Thoracic aorta (tissue), 2 donors: ENCODE measurements around the gene SLC4A7. TPM values are rescaled to one million over a fixed set of nuclear protein-coding genes. Genes with fewer than 3 reads are reported as not detected.

Experiments
- ATAC-seq: fragments of 150-250 bp; one replicate; pipeline ENCODE4 v1.8.0; 2017; ENCODE audit warnings: low read depth; ENCODE audit not compliant: insufficient number of reproducible peaks, low FRiP score
- DNase-seq: peaks from one replicate; pipeline ENCODE4 v3.0.0-alpha.2; 2020; ENCODE audit warnings: low spot score
- H3K27ac ChIP-seq, 2 donors: fragments of 200-600 bp; sonication (generic); 1 replicate in 1 of 2; 2 replicates in 1 of 2; pipeline ENCODE4 v1.5.1; 2016; ENCODE audit warnings: mild to moderate bottlenecking in 2 of 2, moderate library complexity in 2 of 2
- H3K27me3 ChIP-seq: fragments of 200-600 bp; sonication (generic); replicated peaks from 2 replicates; pipeline ENCODE4 v1.6.0; 2016; ENCODE audit warnings: mild to moderate bottlenecking; ENCODE audit not compliant: insufficient read depth
- H3K36me3 ChIP-seq: fragments of 200-600 bp; sonication (generic); one replicate; pipeline ENCODE4 v1.5.1; 2016
- H3K4me1 ChIP-seq, 2 donors: fragments of 200-600 bp; sonication (generic); 1 replicate in 1 of 2; 2 replicates in 1 of 2; pipeline versions ENCODE4 v1.5.1 to v1.6.0; 2016; ENCODE audit warnings: low read depth in 2 of 2, mild to moderate bottlenecking in 1 of 2; ENCODE audit not compliant: control insufficient read depth in 1 of 2
- H3K4me3 ChIP-seq: fragments of 200-600 bp; sonication (generic); 2 replicates; pipeline ENCODE4 v1.5.1; 2016; ENCODE audit warnings: mild to moderate bottlenecking
- H3K9me3 ChIP-seq: fragments of 200-600 bp; sonication (generic); 2 replicates; pipeline ENCODE4 v1.5.1; 2016
- CTCF ChIP-seq: fragments of 200-600 bp; sonication (generic); IDR thresholded peaks from one replicate; pipeline ENCODE4 v1.5.1; 2019; ENCODE audit warnings: antibody characterized with exemption
- total RNA-seq, 2 donors: library from RNA; depleted of rRNA; stranded (reverse); fragments of >200 nt; gene quantifications; one replicate each; pipeline versions ENCODE4 v1.1.0 to v1.2.3, GENCODE V29; 2016

SLC4A7 gene
- total RNA-seq, 2 donors from 2014 or later = 50.0 to 176 TPM

GRCh38 chr3:27358372-27358771 lies 125.8 kb downstream of the SLC4A7 start:
- no peaks in the 10 kb centered on the region for H3K4me1 ChIP-seq
- DNase-seq (no peak), ATAC-seq (no peak)
- no peaks in the 10 kb centered on the region for H3K36me3 ChIP-seq
- H3K4me3 ChIP-seq = no peak overlapping the region
- no peak for TF ChIP-seq CTCF
- H3K27ac ChIP-seq = no peak overlapping the region
- H3K27me3 ChIP-seq = no peaks in the 10 kb centered on the region
- H3K9me3 ChIP-seq = no peaks in the 10 kb centered on the region

GRCh38 chr3:27357665-27358258 lies 126.4 kb downstream of the SLC4A7 start:
- ATAC-seq = no peak
- no peaks in the 10 kb centered on the region for H3K27me3 ChIP-seq
- H3K36me3 ChIP-seq = no peaks in the 10 kb centered on the region
- no peaks in the 10 kb centered on the region for H3K4me1 ChIP-seq
- no peak for DNase-seq
- H3K27ac ChIP-seq = no peak overlapping the region
- no peaks in the 10 kb centered on the region for H3K9me3 ChIP-seq
- no peak overlapping the region for H3K4me3 ChIP-seq
- peak; percentile 45 for TF ChIP-seq CTCF

- Histone ChIP-seq H3K4me3 (no peak overlapping the region), H3K36me3 (no peaks in the 10 kb centered on the region), H3K9me3 (no peaks in the 10 kb centered on the region), H3K27me3 (no peaks in the 10 kb centered on the region), H3K27ac (no peak overlapping the region), H3K4me1 (no peaks in the 10 kb centered on the region)
- TF ChIP-seq CTCF = no peak
- ATAC-seq = no peak
- DNase-seq = no peak
Observed at GRCh38 chr3:27356976-27357375, 127.2 kb downstream of the SLC4A7 start.

GRCh38 chr3:27354588-27355203 lies 129.5 kb downstream of the SLC4A7 start:
- DNase-seq (no peak), ATAC-seq (no peak)
- Histone ChIP-seq H3K4me1 (no peaks in the 10 kb centered on the region), H3K27ac (no peak overlapping the region), H3K27me3 (no peaks in the 10 kb centered on the region), H3K36me3 (no peaks in the 10 kb centered on the region), H3K9me3 (no peaks in the 10 kb centered on the region), H3K4me3 (no peak overlapping the region)
- TF ChIP-seq CTCF = no peak

GRCh38 chr3:27354161-27354560 lies 130.0 kb downstream of the SLC4A7 start:
- no peaks in the 10 kb centered on the region for H3K9me3 ChIP-seq
- ATAC-seq (no peak), DNase-seq (no peak)
- H3K27me3 ChIP-seq = no peaks in the 10 kb centered on the region
- H3K4me3 ChIP-seq = no peak overlapping the region
- H3K27ac ChIP-seq = no peak overlapping the region
- TF ChIP-seq CTCF = no peak
- no peaks in the 10 kb centered on the region for H3K4me1 ChIP-seq
- no peaks in the 10 kb centered on the region for H3K36me3 ChIP-seq
